SH-SY5Y (cell line): ENCODE measurements around the gene LSMEM2.

Source experiments
- GATA2 ChIP-seq: IDR thresholded peaks from 2 replicates; pipeline ENCODE4 v1.6.1; 2011; ENCODE audit warnings: mild to moderate bottlenecking, low read depth, low read length
- GATA3 ChIP-seq: IDR thresholded peaks from 2 replicates; pipeline ENCODE4 v1.6.1; 2011; ENCODE audit warnings: low read depth, mild to moderate bottlenecking, low read length, moderate library complexity

- no peak for TF ChIP-seq GATA3
- TF ChIP-seq GATA2 = no peak
Measured at GRCh38 chr3:50298836-50299637, 20.1 kb downstream of the LSMEM2 start, which contains the start of the genes HYAL3 and NAA80.
